ENCODE results near the gene ZNF213. TPM values are rescaled to one million over a fixed set of nuclear protein-coding genes. Genes with fewer than 3 reads are reported as not detected.

Gene ZNF213
- total and polyA plus RNA-seq, 2 experiments from 2014 or later = 2.9 to 10.4 TPM

GRCh38 chr16:3086596-3087242, 48.1 kb upstream of the ZNF213 start (continued):
- TF ChIP-seq CTCF (conservative IDR thresholded peaks at IDR 0.05; ENCODE audit: low read depth in 2 of 2) (no peak), JUNB (IDR thresholded peaks at IDR 0.05; ENCODE audit: unreplicated experiment) (no peak), ZNF114 (CRISPR knock-in tag; IDR thresholded peaks at IDR 0.05) (no peak), STAT1 (IDR thresholded peaks at IDR 0.05; ENCODE audit: unreplicated experiment) (no peak), EZH2phosphoT487 (IDR thresholded peaks at IDR 0.05; ENCODE audit: unreplicated experiment) (no peak)
- TF ChIP-seq, protein P1, sequence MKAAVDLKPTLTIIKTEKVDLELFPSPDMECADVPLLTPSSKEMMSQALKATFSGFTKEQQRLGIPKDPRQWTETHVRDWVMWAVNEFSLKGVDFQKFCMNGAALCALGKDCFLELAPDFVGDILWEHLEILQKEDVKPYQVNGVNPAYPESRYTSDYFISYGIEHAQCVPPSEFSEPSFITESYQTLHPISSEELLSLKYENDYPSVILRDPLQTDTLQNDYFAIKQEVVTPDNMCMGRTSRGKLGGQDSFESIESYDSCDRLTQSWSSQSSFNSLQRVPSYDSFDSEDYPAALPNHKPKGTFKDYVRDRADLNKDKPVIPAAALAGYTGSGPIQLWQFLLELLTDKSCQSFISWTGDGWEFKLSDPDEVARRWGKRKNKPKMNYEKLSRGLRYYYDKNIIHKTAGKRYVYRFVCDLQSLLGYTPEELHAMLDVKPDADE (IDR thresholded peaks at IDR 0.05) = no peak

- H3K4me3 Mint-ChIP-seq = peak overlapping the region; percentile 19; the same call in 1 of the 3 replicates
- H3K36me3 Mint-ChIP-seq (ENCODE audit: low read depth) = peaks cover 80% of the 10 kb centered on the region
- peak; percentile 48 for DNase-seq (ENCODE audit: low spot score)
- H3K4me1 Mint-ChIP-seq = peaks cover 28% of the 10 kb centered on the region
- peak; percentile 51 for ATAC-seq
- peak overlapping the region; percentile 80 for H3K27ac Mint-ChIP-seq
- TF ChIP-seq REST (IDR thresholded peaks at IDR 0.05; ENCODE audit: unreplicated experiment) = peak; percentile 47
- TF ChIP-seq POLR2AphosphoS5 (IDR thresholded peaks at IDR 0.05; ENCODE audit: low read depth) = peak; percentile 6; the same call in 1 of the 2 replicates
- peak; percentile 49 to 62 for TF ChIP-seq CTCF (conservative IDR thresholded peaks at IDR 0.05; ENCODE audit: low read depth in 2 of 2)
- TF ChIP-seq, protein P1 (IDR thresholded peaks at IDR 0.05) = no peak
- no peak for TF ChIP-seq NANOG (IDR thresholded peaks at IDR 0.05; ENCODE audit: borderline replicate concordance)
- peaks cover 28% of the 10 kb centered on the region for H3K36me3 ChIP-seq (ENCODE audit: insufficient read depth)
- H3K4me3 ChIP-seq = no peak overlapping the region
- H3F3A ChIP-seq (replicated peaks; ENCODE audit: low read depth) = peaks cover 50% of the 10 kb centered on the region
- peaks cover 13% of the 10 kb centered on the region for H3K79me2 ChIP-seq (replicated peaks; ENCODE audit: insufficient read depth)
- no peak overlapping the region for H2AFZ ChIP-seq
- peaks cover 7% of the 10 kb centered on the region; the same call in 1 of the 2 replicates for H3K4me1 ChIP-seq (ENCODE audit: insufficient read depth)
- no peaks in the 10 kb centered on the region for H3K9me3 Mint-ChIP-seq
- peaks cover 32% of the 10 kb centered on the region for H4K20me1 ChIP-seq (replicated peaks; ENCODE audit: insufficient read depth)
- H3K27me3 Mint-ChIP-seq (ENCODE audit: insufficient read depth, low read depth, poor library complexity) = peaks cover 26% of the 10 kb centered on the region
- no peaks in the 10 kb centered on the region for H3K9me2 ChIP-seq (ENCODE audit: insufficient read depth)
- peak overlapping the region; percentile 84 for H3K27ac ChIP-seq (ENCODE audit: low read depth)
- H3K4me2 ChIP-seq = no peak overlapping the region
- no peaks in the 10 kb centered on the region for H3K27me3 ChIP-seq (ENCODE audit: insufficient read depth)
Observed at GRCh38 chr16:3087243-3088235, 47.3 kb upstream of the ZNF213 start.
